Activated effector memory CD4-positive, alpha-beta T cell treated with Interleukin-2 at 50 U/mL for 16 hours (primary cell): ENCODE data around the gene RGS5.

Experiments used
- DNase-seq: peaks from one replicate; pipeline ENCODE4 v3.0.0-alpha.2; 2020

RGS5 gene

DNA sequence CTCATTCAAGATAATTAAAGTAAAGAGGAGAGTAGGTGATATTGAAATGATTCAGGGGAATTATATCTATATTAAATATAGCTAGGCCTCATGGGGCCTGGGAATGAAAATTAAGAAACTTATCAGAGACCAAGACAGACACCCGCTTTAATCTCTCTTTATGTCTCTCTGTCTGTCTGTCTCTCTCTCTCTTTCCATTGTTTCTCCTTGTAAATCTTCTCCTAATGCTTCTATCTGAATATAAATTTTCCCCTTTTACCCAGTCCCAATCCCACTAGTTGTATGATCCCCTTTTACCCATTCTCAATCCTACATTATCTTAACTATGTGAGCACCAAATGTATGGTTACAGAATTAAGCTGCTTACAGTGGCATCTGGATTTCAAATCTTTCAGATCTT, 61.2 kb downstream of the RGS5 start:
- DNase-seq = no peak

DNA sequence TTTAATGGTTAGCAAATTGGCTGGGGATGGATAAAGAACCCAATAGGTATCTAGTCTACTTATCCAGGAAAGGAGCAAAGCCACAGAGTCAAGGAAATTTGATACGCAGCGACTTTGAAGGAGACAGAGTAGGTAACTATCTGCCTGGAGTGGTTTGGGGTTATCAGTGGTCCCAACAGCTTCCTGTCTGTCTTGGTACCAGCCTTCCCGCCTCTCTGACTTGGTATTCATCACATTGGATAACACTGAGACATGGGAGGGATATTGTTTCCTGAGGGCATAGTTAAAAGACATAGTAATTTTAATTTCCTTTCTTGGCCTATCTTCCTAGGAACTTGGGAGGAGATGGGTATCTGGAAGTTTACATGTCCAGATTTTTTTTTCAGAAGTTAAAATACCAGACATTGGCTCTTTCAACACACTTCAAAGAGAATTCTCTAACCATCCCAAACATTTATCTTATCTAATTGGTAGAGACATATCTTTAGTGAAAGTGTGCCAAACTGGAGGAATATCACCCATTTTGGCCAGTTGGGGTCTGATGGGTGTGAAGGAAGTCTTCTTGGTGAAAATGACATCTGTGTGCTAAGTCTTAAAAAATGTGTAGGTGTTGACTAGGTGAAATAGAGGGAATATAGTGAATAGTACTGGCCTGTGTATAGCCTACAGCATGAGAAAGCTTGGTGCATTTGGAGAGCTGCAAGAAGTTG, 65.0 kb downstream of the RGS5 start:
- DNase-seq = no peak

- no peak for DNase-seq
Observed at GRCh38 chr1:163131981-163132380, 70.7 kb downstream of the RGS5 start.

DNA sequence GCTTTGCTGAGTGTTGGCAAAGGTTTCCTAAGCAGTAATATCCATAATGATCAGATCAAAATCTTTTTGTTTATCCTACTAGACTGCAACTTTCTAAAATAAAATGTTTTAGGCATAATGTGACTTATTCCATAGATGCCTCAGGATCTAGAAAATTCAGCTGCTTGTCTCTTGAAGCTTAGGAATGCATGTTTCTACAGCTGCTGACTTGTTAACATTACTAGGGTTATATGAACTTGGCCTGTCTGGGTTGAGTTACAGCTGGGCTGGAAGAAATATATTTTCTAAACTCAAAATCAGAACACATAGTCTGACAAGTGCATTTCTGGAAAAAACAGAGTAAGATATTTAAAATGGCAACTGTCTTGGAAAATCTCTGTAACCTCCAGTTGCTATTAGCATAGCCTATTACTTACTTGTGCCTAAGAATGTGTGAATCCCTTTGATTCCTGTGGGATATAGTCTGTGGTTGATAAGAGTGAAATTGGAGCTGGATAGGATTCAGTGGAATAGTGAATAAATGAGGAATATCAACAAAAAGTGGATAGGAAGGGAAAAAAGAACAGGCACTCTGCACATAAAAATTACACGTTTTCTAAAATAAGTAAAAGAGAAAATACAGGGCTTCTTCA, 72.4 kb downstream of the RGS5 start:
- no peak for DNase-seq

GRCh38 chr1:163128282-163128681, 74.4 kb downstream of the RGS5 start:
- no peak for DNase-seq

GRCh38 chr1:163124812-163125211, 77.9 kb downstream of the RGS5 start:
- no peak for DNase-seq

DNA sequence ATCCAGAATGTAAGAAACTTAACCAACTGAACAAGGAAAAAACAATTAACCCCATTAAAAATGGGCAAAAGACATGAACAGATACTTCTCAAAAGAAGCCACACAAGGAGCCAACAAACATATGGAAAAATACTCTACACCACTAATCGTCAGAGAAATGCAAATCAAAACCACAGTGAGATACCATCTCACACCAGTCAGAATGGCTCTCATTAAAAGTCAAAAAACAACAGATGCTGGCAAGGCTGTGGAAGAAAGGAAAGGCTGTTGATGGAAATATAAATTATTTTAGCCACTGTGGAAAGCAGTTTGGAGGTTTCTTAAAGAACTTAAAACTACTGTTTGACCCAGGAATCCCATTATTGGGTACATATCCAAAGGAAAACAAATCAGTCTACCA, 82.3 kb downstream of the RGS5 start:
- DNase-seq = no peak

DNA sequence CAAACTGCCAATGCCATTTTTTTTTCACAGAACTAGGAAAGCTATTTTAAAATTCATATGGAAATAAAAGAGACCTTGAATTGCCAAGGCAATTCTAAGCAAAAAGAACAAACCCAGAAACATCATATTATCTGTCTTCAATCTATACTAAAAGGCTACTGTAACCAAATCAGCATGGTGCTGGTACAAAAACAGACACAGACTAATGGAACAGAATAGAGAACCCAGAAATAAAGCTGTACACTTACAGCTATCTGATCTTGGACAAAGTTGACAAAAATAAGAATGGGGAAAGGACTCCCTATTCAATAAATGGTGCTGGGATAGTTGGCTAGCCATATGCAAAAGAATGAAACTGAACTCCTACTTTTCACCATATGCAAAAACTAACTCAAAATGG, 83.0 kb downstream of the RGS5 start:
- DNase-seq = no peak

DNA sequence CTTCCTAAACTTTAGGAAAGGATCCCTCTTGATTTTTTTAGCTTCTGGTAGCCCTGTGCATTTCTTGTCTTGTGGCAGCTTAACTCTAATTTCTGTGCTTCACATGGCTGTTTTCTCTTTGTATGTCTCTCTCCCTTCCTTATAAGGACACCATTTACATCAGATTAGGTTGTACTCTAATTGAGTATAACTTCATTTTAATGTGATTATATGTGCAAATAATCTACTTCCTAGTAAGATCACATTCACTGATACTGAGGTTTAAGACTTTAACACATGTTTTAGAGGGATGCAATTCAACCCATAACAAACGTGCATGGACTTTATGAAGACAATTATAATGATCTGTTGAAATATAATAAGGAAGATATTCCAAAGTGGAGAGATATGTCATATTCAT, 86.8 kb downstream of the RGS5 start:
- no peak for DNase-seq

GRCh38 chr1:163107655-163108054, 95.1 kb downstream of the RGS5 start:
- no peak for DNase-seq

- no peak for DNase-seq
Observed at GRCh38 chr1:163106364-163106987, 96.2 kb downstream of the RGS5 start.

DNA sequence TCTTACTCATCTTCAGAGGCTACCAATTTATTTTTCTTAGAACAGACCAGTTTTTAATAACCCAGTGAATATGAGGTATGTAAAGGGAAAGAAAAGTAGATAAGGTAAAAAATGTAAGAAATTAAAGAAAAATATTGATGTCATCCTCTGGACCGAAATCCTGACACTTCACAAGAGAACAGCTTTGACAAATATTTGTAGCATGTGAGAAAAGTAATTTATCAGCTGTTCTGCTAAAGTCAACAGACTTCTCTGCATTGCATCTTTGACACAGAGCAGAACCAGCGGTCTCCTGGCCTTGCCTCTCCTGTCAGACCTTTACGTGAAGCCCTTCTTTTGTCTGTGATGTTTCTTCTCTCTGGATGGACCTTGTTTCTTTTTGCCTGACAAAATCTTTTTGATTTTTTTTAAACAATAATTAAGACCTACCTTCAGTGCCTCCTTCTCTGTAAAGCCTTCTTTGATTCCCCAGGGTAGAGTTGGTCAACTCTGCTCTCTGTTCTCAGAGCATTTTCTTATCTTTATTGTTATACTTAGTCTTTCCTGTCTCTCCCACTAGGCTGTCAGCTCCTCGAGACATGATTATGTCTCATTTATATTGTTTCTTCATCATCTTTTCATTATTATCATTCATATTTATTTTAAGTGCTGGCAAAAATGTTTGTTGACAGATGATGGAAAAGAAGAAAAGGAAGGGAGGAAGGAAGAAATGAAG, 98.2 kb downstream of the RGS5 start:
- DNase-seq = no peak

DNA sequence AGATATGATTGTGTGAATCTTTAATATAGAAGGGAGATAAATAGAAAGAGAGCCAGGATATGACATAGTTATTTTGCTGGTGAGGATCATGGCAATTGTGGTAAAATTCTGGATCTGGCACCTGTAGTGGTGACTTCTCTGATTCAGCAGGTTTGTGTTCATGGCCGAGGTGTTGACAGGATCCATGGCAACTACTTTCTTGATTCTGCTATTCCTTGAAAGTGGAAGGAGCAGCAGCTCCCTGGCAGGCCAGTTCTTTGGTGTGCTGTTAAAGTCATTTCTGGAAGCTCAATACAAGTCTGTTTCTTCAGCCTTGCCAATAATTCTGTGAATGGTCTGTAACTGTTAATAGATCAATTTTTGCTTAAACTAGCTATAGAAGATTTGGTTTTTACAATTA, 100.1 kb downstream of the RGS5 start:
- DNase-seq = no peak

- DNase-seq = no peak
Observed at GRCh38 chr1:163095213-163095612, 107.5 kb downstream of the RGS5 start.

DNA sequence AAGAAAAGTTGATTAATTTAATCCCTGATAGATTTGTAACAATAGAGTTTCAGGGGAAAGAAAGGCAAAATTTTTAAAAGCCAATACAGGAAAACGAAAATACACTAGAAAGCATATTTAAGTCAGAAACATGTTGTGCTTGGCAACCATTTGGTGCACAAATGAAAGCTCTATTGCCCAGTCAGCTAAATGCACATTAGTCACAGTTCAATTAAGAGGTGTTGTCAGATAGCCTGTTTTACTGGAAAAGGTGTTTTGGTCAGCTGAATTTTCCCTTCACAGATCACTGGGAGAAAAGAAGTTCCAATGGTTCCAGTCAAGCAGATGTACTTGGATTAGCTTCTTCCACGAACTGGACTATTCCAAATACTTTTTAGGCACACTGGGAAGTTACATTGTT, 108.1 kb downstream of the RGS5 start:
- no peak for DNase-seq

DNA sequence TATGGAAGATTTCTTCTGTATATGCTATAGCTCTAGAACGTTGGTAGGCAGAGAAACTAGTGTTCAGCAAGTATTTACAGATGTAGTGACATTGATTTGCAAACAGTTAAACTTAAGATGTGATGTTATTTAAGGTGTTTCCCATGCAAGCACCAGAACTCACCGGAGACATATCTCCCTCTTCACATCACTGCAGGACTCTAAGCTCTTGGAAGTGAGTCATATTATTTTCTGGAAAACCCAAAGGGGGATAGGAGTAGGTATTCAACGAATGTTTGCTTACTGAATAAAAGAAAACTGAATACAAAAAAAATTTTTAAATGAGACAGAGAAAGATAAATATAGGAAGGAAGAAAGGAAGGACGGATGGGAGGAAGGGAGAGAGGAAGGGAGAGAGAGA, 108.5 kb downstream of the RGS5 start:
- no peak for DNase-seq

GRCh38 chr1:163093579-163093978, 109.1 kb downstream of the RGS5 start:
- DNase-seq = no peak

DNA sequence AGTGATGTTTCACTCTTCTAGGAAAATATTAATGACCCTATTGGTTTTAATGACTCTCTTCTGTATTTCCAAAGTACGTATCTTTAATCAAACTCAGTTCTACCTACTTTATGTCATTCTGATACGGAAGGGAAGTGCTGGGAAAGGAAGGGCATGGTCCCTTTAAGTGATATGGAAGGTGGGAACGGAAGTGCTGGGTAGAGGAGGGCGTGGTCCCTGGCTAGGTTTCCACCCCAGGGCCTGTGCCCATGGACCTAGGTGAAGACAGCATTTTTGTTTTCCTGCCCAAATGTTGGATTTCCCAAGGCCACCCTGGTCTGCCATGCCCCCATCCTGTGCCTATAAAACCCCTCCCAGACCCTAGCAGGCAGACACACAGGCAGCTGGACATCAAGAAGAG, 109.5 kb downstream of the RGS5 start:
- DNase-seq = no peak
